ENCODE results near the gene LDB2.

LDB2 gene

DNA sequence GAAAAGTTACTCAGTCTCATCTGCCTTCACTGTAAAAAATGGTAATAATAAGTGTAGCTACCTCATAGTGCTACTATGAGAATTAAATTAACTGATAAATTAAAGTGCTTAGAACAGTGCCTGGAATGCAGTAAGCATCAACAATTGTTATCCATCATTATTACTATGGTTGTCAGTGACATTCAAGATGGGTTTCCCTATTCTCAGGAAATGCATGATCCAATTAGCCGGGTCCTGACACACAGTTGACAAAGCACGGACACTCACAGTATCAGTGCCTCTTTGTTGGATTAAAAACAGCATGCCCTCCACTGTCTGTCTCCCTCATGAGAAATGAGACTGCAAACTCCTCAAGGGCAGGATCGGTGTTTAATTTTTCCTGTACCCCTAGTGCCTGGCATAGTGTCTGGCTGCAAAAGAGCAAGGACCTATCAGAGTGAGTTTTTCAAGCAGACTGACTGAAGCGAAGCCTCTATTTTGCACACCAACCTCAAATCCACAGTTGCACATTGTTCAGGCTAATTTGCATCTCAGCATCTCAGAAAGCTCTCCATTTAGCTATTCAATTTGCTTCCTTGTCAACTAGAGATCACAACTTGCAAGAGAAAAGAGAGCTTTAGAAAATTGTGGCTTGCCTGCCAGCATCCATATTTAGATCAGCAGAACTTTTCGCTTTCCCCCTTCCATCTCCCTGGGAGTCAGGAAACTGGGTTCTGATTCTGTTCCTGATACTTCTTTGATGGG is 122.9 kb downstream of the LDB2 start:
- no peak for DNase-seq (ENCODE audit: low read depth, low spot score)
- no peak for TF ChIP-seq POLR2AphosphoS5 (IDR thresholded peaks at IDR 0.05; ENCODE audit: borderline replicate concordance, low read depth, low read length)
- Histone ChIP-seq H3K4me3 (no peak overlapping the region), H3K9me3 (ENCODE audit: low read depth, low read length) (no peaks in the 10 kb centered on the region), H3K9ac (ENCODE audit: insufficient read length) (no peak overlapping the region), H3K36me3 (ENCODE audit: insufficient read depth, low read length) (no peaks in the 10 kb centered on the region; the same call in 1 of the 2 replicates), H3K27ac (no peak overlapping the region)

DNA sequence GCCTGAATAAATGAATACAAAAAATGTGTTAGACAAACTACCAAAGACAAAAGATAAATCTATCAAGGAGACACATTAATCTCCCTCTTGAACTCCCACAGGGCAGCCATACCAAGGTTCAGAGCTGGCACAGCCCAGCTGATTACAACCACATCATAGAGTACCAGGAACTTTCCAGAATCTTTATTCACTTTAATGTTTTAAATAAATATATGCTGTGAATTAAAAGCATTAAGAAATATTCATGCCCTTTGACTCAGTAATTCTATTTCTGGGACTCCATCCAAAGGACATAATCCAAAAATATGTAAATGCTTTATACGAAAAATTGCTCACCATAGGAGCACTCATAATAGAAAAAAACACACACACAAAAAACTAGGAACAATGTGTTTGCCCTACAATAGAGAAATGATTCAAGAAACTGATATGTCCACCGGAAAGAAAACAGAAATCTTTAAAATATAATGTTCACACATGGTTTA is 126.0 kb downstream of the LDB2 start:
- no peaks in the 10 kb centered on the region for H3K9me3 ChIP-seq (ENCODE audit: low read depth, low read length)
- H3K36me3 ChIP-seq (ENCODE audit: insufficient read depth, low read length): no peaks in the 10 kb centered on the region; the same call in 1 of the 2 replicates
- TF ChIP-seq FOXP2 (optimal IDR thresholded peaks at IDR 0.05; ENCODE audit: control extremely low read depth, extremely low read length, insufficient read depth) (no peak), EZH2 (IDR thresholded peaks at IDR 0.05) (no peak), POLR2AphosphoS5 (IDR thresholded peaks at IDR 0.05; ENCODE audit: borderline replicate concordance, low read depth, low read length) (no peak)
- 0 out of 2 replicates have a peak overlapping the region, but pooled peaks have one; percentile 30 for H3K4me3 ChIP-seq
- no peak for DNase-seq (ENCODE audit: low read depth, low spot score)
- H3K27ac ChIP-seq: peak overlapping the region; percentile 84
- H3K9ac ChIP-seq (ENCODE audit: insufficient read length): no peak overlapping the region

DNA sequence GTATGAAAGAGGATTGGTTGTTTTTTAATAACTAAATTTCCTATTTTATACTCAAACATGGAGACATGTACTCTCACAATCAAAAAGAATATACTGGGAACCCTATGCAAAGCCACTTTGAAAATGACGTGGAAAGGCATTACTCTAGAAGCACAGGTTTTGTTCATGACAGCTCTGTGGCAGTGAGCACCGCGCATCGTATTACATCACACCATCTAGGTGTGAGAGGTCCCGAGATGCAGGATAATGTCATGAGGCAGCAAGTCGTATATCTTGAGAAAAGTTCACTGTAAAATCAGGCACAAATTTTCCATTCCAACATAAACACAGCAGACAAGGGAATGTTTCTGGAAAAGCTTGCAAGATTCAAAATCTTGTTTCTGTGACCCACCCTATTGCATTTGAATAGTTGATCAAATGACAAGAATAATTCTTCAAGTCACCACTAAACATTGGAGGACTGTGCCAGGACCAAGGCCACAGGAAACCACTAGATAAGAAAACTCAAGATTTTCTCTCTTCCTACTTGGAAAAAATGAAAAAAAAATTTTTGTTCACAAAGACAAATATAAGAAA is 127.6 kb downstream of the LDB2 start:
- Histone ChIP-seq H3K9me3 (ENCODE audit: low read depth, low read length) (no peaks in the 10 kb centered on the region), H3K27ac (no peak overlapping the region), H3K9ac (ENCODE audit: insufficient read length) (no peak overlapping the region), H3K4me3 (no peak overlapping the region), H3K36me3 (ENCODE audit: insufficient read depth, low read length) (no peaks in the 10 kb centered on the region)
- TF ChIP-seq EZH2 (IDR thresholded peaks at IDR 0.05): no peak
- no peak for TF ChIP-seq POLR2AphosphoS5 (IDR thresholded peaks at IDR 0.05; ENCODE audit: borderline replicate concordance, low read depth, low read length)
- no peak for DNase-seq (ENCODE audit: low read depth, low spot score)

DNA sequence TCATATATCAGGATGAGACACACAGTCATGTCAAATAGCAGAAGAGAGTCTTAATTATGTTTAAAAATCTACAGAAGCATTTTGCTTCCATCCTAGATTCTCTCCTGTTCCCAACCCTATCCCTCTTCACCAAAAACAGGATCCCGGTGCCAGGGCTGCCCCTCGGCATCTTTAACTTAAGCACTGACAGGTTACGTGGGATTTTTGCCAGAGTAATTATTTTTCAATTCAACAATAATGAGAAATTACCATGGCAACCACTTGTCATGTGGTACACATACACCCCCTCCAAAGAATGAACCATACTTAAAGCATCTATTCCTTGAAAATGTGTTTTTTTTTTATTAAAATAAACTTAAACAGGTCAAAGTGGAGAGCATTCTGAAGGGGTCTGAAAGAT is 130.6 kb downstream of the LDB2 start:
- H3K9me3 ChIP-seq (ENCODE audit: low read depth, low read length): no peaks in the 10 kb centered on the region
- TF ChIP-seq POLR2AphosphoS5 (IDR thresholded peaks at IDR 0.05; ENCODE audit: borderline replicate concordance, low read depth, low read length) (no peak), FOXP2 (optimal IDR thresholded peaks at IDR 0.05; ENCODE audit: control extremely low read depth, extremely low read length, insufficient read depth) (no peak), EZH2 (IDR thresholded peaks at IDR 0.05) (no peak)
- H3K36me3 ChIP-seq (ENCODE audit: insufficient read depth, low read length): no peaks in the 10 kb centered on the region
- no peak for DNase-seq (ENCODE audit: low read depth, low spot score)
- H3K9ac ChIP-seq (ENCODE audit: insufficient read length): no peak overlapping the region
- no peak overlapping the region for H3K4me3 ChIP-seq
- no peak overlapping the region for H3K27ac ChIP-seq

DNA sequence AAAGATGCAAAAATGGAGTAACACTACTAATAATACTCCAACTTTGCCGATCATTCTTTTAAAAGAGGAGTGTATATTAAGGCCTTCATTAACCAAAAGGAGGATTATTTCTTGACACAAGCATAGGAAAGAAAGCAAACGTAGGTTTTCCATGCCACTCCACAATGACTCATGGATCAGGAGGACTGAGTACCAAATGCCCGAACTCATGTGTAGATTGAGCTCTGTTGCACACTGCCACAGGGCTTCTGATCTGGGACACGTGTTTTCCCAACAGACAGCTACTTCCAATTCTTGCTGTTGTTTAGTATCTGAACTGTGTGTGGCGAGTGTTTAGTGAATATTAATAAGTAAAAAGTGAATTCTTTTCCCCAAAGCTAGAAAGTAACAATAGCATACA is 131.2 kb downstream of the LDB2 start:
- H3K36me3 ChIP-seq (ENCODE audit: insufficient read depth, low read length): no peaks in the 10 kb centered on the region
- no peaks in the 10 kb centered on the region for H3K9me3 ChIP-seq (ENCODE audit: low read depth, low read length)
- no peak overlapping the region for H3K9ac ChIP-seq (ENCODE audit: insufficient read length)
- no peak overlapping the region for H3K27ac ChIP-seq
- no peak overlapping the region for H3K4me3 ChIP-seq
- DNase-seq (ENCODE audit: low read depth, low spot score): no peak
- no peak for TF ChIP-seq POLR2AphosphoS5 (IDR thresholded peaks at IDR 0.05; ENCODE audit: borderline replicate concordance, low read depth, low read length)
- no peak for TF ChIP-seq FOXP2 (optimal IDR thresholded peaks at IDR 0.05; ENCODE audit: control extremely low read depth, extremely low read length, insufficient read depth)
- no peak for TF ChIP-seq EZH2 (IDR thresholded peaks at IDR 0.05)

DNA sequence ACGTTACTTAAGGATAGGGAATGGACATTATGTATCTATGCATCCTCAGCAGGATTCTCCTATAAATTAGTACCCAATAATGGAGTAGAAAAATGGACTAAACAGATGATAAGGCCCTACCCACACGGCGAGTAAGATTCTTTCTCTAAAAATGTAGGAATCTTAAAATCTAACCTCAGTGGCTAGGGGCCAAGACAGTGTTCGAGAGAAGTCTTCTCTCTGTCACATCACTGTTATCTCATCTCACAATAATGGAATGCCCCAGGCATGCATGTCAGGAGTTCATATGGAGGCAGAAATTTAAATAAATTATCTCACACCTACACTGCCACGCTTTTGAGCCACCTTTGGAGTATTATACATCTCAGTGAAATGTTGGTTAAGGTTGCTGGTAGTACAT is 132.9 kb downstream of the LDB2 start:
- no peak for DNase-seq (ENCODE audit: low read depth, low spot score)
- no peak for TF ChIP-seq POLR2AphosphoS5 (IDR thresholded peaks at IDR 0.05; ENCODE audit: borderline replicate concordance, low read depth, low read length)
- TF ChIP-seq FOXP2 (optimal IDR thresholded peaks at IDR 0.05; ENCODE audit: control extremely low read depth, extremely low read length, insufficient read depth): no peak
- TF ChIP-seq EZH2 (IDR thresholded peaks at IDR 0.05): no peak
- H3K36me3 ChIP-seq (ENCODE audit: insufficient read depth, low read length): no peaks in the 10 kb centered on the region
- H3K9me3 ChIP-seq (ENCODE audit: low read depth, low read length): no peaks in the 10 kb centered on the region
- no peak overlapping the region for H3K9ac ChIP-seq (ENCODE audit: insufficient read length)
- H3K4me3 ChIP-seq: no peak overlapping the region
- H3K27ac ChIP-seq: no peak overlapping the region

DNA sequence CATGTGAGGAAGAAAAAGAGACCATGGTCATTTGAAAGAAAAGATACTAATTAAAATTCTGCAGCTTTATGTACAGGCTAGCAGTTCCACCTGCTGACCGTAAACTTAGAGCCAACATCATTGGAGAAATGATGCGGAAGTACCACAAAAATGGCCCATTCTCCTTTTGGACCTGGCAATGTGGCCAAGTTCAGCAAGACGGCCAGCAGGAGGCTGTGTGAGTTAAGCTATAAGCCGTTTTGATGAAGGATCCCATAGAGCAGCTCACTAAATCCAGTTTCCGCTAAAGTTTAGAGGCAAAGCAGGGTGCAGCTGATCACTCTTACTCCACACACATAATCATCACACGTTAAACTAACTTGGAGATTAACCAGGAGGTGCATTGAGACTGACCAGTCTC is 133.8 kb downstream of the LDB2 start:
- no peak for DNase-seq (ENCODE audit: low read depth, low spot score)
- no peak for TF ChIP-seq FOXP2 (optimal IDR thresholded peaks at IDR 0.05; ENCODE audit: control extremely low read depth, extremely low read length, insufficient read depth)
- no peak for TF ChIP-seq EZH2 (IDR thresholded peaks at IDR 0.05)
- TF ChIP-seq POLR2AphosphoS5 (IDR thresholded peaks at IDR 0.05; ENCODE audit: borderline replicate concordance, low read depth, low read length): no peak
- no peaks in the 10 kb centered on the region for H3K36me3 ChIP-seq (ENCODE audit: insufficient read depth, low read length)
- H3K9me3 ChIP-seq (ENCODE audit: low read depth, low read length): no peaks in the 10 kb centered on the region
- H3K9ac ChIP-seq (ENCODE audit: insufficient read length): no peak overlapping the region
- H3K27ac ChIP-seq: no peak overlapping the region
- H3K4me3 ChIP-seq: no peak overlapping the region

DNA sequence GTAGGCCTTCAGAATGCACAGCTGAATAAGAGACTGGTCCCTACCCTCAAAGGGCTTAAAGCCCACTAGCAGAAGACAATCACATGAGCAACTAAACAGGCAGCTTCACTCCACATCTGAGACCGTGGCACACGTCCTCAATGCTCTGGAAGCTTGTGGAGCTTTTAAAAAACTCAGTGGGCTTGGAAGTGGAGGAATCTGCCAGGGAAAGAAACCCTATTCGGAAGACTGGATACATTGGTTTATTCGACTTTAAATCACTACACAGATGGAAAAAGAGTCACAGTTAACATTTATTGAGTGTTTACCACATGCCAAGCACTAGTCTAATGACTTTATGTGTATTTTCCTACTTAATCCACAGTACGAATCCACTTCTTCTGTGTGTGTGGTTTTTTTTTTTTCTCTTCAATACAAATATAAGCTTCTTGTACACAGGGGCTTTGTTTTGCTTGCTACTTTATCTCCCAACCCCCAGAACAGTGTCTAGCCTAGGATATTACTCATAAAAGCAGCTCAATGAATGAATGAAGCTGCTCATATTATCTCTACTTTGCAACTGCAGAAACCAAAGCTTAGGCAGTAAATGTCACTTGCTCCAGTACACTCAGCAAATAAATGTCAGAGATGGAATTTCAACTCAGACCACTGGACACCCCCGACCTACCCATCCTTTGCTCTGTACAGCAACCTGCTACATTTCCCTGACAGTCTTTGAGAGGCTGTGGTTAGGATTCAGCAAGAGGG is 137.7 kb downstream of the LDB2 start:
- H3K27ac ChIP-seq: peak overlapping the region; percentile 50; the same call in 1 of the 2 replicates
- no peaks in the 10 kb centered on the region; the same call in 1 of the 2 replicates for H3K36me3 ChIP-seq (ENCODE audit: insufficient read depth, low read length)
- no peak overlapping the region for H3K9ac ChIP-seq (ENCODE audit: insufficient read length)
- no peak overlapping the region for H3K4me3 ChIP-seq
- no peak for DNase-seq (ENCODE audit: low read depth, low spot score)
- no peak for TF ChIP-seq FOXP2 (optimal IDR thresholded peaks at IDR 0.05; ENCODE audit: control extremely low read depth, extremely low read length, insufficient read depth)
- no peak for TF ChIP-seq EZH2 (IDR thresholded peaks at IDR 0.05)
- no peak for TF ChIP-seq POLR2AphosphoS5 (IDR thresholded peaks at IDR 0.05; ENCODE audit: borderline replicate concordance, low read depth, low read length)
- H3K9me3 ChIP-seq (ENCODE audit: low read depth, low read length): no peaks in the 10 kb centered on the region
